IPS DF 4.7 (cell line): ENCODE data around the gene SVOPL.
"Not testable (repeated sequence)": the region's sequence is repeated elsewhere in the genome, so short reads cannot be mapped to it uniquely, and the experiment has no call there.

Experiments
- DNase-seq: peaks from one replicate; pipeline ENCODE4 v3.0.0-alpha.2; 2013; ENCODE audit warnings: low spot score; ENCODE audit errors: extremely low read depth

Gene SVOPL

DNA sequence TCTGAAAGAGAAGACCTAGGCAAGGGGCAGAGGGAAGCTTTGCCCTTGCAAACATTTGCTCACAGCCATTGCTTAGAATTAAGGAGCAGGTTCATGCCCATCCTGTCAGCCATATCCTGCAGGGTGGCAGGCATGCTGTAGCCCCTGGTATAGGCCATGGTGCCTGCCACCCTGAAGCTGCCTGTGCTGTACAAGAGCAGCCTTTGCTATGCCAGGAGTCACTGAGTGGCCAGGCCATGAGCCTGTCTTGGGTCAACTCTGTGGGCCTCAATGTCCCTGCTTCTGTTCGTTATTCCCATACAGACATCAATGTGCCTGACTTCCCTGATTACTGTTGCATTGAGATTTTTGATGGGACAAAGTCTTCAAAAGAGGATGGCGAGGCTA, 368 bp upstream of the SVOPL start:
- DNase-seq = no peak

DNA sequence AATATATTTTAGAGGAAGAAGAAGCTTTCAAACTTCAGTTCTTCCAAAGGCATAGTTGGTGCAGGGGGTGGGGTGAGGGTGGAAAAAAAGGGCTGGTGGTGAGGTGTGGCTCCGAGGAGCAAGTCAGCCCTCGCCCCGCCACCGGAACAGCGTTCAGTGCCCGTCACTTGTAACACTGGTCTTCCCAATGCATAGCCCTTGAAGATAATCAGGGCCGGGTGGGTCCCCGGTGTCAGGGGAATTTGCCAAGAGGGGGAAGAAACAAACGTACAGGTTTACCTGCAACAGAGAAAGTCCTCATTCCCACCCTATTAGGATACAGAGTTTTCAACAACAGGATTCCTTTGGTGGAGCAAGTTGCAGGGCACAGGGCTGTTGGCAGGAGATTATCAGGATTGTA, 1.5 kb downstream of the SVOPL start:
- no peak for DNase-seq

DNA sequence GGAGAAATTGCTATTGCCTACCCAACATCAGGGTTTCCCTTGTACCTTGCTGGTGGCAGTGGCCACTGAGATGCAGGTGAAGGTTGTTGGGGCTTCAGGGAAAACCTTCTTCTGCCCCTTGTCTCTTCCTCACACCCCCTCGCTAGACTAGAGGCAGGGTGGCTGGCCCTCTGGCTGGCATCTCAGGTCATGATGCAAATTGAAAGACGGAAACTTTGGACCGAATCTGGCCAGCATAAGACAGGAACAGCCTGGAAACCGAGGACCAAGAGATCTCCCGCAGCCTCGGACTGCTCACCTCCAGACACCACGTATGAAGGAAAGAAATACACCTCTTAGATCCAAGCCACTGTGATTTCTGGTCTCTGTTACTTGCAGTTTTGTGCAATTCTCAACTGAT, 2.9 kb downstream of the SVOPL start:
- DNase-seq = no peak

DNA sequence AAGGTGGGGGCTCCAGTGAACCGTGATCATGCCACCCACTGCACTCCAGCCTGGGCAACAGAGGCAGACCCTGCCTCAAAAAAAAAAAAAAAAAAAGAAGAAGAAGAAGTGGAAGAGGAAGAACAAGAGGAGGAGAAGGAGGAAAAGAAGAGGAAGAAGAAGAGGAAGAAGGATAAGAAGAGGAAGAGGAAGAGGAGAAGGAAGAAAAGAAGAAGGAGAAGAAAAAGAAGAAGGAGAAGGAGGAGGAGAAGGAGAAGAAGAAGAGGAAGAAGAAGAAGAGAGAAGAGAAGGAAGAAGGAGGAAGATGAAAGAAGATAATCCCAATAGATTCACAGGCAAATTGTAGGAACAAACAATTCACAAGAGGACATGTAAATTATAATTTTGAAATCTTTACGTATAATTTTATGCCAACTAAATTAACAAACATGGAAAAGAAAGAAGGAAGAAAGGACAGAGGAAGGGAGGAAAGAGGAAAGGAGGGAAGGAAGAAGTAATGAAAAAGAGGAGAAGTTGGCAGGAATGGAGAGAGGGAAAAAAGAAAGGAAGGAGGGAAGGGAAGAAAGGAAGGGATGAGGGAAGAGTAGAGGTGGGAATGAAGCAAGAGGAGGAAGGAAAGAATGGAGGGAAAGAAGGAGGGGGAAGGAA, 3.5 kb downstream of the SVOPL start:
- DNase-seq = no peak

DNA sequence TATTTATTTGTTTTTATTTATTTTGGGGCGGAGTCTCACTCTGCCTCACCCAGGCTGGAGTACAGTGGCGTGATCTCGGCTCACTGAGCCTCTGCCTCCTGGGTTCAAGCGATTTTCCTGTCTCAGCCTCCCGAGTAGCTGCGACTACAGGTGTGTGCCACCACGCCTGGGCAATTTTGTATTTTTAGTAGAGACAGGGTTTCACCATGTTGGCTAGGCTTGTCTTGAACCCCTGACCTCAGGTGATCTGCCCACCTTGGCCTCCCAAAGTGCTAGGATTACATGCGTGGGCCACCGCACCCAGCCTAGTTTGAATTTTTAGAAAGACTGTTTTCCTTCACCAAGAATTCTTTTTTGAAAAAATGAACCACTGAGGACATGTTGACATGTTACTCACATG, 5.4 kb downstream of the SVOPL start:
- DNase-seq = not testable (repeated sequence)

DNA sequence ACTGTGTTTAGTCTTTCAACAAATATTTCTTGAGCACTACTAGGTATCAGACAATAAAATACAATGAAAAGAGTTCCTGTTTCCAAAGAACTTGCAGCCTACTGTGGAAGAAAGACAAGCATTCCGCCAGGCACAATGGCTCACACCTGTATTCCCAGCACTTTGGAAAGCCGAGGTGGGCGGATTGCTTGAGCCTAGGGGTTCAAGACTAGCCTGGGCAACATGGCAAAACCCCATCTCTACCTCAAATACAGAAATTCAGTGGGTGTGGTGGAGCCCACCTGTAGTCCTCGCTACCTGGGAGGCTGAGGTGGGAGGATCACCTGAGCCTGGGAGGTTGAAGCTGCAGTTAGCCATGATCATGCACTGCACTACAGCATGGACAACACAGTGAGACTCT, 6.1 kb downstream of the SVOPL start:
- DNase-seq = no peak

DNA sequence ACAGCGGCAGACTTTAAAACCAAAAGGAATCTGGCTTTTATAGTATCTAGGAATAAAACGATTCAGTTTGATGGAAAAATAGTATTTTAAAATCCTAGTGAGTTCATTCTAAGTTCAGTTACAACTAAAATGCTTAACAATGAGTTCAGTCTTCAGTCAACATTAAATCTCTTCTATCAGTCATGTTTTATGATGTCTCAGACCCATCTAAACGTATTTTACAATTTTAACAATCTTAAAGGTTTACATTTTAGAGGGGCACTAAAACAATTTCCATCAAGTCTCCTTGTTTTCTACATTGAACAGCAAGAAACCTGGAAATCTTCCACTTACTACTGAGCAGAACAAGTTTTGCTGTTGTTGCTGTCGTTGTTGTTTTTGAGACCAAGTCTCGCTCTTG, 10.0 kb downstream of the SVOPL start:
- DNase-seq = no peak

DNA sequence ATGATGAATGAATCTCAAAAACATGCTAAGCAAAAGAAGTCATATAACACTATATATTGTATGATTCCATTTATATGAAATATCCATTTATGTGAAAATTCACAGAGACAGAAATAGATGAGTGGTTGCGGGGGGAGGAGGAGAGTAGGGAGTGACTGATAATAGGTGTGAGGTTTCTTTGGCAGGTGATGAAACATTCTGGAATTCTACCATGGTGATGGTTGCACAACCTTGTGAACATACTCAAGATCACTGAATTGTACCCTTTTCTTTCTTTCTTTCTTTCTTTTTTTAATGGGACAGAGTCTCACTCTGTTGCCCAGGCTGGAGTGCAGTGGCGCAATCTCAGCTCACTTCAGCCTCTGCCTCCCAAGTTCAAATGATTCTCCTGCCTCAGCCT, 10.7 kb downstream of the SVOPL start:
- DNase-seq = no peak

DNA sequence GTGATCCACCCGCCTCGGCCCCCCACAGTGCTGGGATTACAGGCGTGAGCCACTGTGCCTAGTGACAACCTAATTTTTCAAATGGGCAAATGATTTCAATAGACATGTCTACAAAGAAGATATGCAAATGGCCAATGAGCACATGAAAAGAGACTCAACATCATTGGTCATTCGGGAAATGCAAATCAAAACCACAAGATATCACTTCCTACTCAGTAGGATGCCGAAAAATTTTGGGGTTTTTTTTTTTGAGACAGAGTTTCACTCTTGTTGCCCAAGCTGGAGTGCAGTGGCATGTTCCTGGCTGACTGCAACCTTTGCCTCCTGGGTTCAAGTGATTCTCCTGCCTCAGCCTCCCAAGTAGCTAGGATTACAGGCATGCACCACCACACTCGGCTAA, 13.1 kb downstream of the SVOPL start:
- not testable (repeated sequence) for DNase-seq

DNA sequence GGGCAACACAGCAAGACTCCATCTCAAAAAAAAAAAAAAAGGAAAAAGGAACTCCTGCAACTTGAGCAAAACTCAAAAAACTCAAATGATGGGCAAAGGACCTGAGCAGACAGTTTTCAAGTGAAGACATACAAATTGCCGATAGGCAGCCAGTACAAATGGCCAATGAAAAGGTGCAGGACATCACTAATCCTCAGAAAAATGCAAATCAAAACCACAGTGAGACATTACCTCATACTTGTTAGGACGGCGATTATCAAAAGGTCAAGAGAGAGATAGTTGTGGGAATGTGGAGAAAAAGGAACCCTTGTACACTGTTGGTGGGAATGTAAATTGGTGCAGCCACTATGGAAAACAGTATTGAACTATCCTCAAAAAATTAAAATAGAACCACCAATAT, 16.8 kb downstream of the SVOPL start:
- DNase-seq = no peak

DNA sequence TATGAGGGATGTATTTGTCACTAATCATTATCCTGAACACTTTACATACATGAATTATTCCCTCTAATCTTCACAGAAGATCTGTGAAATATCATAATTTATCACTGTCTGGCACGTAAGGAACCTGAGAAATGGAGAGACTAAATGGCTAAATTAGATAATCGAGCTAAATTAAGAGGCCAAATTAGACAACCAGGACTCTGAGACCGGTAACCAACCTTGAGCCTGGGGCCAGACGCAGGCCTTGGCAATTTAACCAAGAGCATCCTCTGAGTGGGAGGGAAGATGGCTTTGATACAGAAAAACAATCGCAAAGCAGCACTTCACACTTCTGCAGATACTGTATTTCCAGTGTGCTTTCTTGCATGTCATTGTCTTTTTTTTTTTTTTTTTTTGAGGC, 21.4 kb downstream of the SVOPL start:
- DNase-seq = no peak

DNA sequence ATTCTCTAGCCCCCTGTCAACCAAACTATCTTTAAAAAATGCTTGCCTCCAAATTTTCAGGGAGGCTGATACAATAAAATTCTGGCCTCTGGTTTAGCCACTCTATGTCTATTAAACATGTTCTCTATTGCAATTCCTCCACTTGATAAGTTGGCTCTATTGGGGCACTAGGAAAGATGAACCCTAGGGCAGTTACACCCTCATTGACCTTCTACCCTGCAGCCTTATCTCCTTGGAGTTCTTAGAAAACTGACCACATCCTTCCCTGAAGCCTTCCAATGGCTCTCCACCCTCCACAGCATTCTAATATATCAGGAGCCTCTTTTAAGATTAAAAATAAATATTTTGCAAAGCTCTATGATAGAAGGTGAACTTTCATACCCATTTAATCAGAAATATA, 30.6 kb downstream of the SVOPL start:
- no peak for DNase-seq

DNA sequence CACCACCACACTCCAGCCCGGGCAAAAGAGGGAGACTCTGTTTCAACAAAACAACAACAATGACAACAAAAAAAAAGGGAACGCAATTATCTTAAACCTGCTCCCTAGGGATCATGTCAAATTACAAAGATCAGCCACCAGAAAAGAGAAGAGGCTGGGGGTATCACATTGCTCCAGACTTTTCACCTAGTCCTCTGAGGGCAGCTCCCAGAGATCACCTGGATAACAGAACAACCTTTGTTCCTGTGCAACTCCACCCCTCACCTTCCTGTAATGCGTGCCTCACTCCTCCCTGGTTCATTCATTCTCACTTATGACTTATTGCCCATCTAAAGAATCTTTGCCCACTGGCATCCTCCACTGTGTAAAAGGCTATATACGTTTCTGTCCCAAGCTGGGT, 31.8 kb downstream of the SVOPL start:
- no peak for DNase-seq

DNA sequence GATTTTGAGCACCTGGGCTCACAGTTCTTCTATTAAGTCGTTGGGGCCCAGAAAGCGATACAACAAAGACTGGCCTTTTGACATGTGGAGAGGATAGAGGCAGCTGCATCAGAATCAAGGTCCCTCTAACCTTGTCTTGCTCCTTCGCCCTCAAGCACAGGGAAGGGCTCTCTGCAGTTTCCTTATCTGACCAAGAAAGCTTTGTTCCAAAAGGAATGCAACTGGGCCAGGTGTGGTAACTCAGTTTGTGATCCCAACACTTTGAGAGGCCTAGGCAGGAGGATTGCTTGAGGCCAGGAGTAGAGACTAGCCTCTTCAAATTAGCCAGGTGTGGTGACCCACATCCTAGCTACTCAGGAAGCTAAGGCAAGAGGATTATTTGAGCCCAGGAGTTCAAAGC, 32.2 kb downstream of the SVOPL start:
- no peak for DNase-seq

DNA sequence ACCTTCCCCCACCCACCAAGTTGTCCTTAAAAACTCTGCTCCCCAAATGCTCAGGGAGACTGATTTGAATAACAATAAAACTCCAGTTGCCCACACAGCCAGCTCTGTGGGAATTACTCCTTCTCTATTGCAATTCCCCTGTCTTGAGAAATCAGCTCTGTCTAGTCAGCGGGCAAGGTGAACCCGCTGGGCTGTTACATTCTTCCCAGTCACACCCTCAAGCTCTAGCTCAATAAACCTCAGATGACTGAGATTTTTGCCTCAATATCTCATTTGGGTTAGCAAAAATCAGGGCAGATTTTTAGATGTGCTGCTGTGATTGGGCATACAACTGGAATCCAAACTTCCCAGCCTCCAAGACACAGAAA, 32.9 kb downstream of the SVOPL start:
- DNase-seq = no peak

DNA sequence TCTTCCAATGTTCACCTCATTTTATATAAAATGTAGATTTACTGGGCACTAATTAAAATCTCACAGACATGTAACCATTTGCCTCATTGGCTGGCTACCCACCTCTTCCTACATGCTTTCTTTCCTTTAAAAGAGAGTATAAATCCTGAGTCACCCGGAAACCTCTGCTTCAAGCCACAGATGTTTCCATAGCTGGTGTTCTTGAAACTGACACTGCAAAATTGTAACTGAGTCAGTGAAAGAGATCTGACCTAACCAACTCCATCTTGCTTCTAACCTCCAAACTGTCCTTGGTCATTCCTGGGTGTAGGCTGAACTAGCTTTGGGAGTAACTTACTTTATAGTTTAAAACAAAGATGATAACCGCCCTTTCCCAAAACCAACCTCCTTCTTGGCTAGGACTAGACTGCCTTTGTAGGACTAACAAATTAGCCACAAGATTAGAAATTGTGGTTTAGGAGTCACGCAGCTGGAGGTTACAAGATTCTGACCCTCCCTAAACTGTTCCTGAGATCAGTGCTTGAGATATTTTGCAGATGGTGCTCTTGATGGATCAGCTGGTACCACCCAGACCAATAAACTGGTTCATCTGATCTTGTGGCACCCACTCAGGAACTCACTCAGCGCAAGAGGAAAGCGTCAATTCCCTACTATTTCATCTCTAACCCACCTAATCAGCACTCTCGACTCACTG, 33.5 kb downstream of the SVOPL start:
- DNase-seq = no peak

DNA sequence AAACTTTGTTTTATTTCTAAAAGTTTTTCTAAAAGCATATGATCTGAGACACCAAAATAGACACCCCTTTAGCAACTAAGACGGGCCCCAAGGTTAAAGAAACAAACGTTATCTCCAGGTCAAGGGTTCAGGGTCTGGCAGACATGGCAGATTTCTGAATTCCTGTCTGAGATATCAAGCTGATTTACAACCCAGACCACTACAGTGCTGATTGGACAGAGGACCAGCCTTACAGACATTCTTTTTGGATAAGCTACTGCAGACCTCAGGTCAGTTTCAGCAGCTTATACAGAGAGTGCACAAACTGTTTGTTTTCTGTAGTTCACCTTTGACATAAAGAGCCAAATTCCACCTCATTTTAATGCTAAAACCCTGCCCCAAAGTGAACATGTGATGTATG, 34.8 kb downstream of the SVOPL start:
- DNase-seq = no peak

DNA sequence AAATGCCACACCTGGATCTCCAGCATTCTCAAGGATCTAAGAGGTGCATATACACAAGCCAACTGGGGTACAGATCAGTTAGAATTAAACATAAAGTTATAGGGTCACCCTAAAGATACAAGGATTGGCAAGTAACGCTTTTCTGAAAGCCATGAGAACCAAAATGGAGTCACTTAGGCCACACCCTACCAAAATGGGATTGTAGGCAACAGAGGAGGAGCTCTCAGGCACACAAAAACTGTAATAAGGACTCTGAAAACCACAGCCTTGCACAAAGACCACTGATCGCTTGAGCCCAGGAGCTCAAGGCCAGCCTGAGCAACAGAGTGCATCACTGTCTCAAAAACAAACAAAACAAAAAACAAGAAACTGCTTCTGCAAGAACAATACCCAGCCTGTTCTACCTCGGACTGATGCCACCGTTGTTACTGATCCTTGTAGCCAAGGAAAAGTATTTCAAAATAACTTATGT, 35.5 kb downstream of the SVOPL start:
- DNase-seq = no peak

DNA sequence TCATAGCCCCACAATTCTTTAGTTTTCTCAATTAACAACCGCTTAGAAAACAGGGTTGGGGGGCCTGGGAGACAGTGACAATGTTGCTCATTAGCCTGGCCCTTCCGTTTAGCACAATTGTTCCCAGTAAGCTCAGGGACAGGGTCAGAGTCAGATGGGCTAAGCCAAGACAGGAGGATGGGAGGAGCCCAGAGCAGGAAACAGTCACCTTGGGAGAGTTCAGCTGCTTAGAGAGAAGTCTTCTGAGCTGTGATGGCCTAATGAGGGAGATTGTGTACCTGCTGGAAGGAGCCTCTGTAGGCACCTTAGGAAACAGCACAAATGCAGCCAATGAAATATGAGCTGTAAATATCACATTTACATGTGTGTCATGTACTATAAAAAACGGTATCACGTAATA, 35.9 kb downstream of the SVOPL start:
- no peak for DNase-seq

DNA sequence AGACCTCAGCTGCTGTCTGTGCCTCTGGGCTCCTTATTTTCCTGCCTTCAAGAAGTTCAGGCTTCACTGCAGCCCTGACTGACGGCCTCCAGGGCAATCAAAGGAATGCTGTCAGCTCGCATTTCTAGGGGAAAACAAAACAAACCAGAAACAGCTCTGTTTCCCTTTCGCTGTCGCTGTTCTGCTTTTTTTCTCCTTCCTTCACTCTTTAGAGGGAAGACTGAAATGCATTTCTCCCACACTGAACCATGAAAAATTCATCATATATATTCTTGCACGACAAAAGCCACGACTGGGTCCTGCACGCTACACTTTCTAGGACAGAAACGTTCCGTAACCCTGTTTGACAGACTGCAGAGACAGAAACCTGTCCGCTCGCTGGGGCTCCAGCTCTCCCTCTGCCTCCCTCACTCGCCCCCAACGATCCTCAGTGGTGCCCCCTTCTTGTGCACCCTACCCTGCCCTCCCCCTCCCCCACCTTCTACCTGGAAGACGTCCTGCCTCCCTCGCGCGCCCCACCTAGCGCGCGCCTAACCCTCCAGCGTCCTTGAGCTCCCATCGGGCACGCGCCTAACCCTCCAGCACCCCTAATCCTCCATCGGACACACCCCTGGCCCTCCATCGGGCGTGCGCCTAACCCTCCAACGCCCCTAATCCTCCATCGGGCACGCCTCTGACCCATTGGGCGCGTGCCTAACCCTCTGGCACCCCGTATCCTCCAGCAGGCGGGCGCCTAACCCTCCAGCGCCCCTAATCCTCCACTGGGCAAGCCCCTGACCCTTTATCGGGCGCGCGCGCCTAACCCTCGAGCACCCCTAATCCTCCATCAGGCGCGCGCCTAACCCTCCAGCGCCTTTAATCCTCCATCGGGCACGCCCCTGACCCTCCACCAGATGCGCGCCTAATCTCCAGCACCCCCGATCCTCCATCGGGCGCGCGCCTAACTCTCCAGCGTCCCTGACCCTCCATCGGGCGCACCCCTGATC, 37.1 kb downstream of the SVOPL start:
- DNase-seq = no peak

DNA sequence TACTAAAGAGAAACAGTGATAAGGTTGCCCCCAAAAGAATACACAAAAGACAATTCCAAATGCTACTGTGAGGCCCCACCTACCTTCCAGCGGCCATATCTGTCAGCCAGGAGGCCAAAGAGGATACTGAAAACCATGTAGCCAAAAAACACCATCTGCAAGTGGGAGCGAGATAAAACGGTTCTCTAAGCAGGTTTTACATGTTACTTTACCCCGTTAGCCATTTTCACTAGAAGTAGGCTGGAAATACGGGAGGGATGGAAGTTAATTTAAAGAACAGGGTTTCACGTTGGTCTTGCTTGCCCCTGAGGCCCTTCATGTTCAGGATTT, 38.2 kb downstream of the SVOPL start:
- DNase-seq = no peak
